T1000 (cell line): ENCODE data around the gene PSME3IP1.
"Not testable (repeated sequence)": the region's sequence is repeated elsewhere in the genome, so short reads cannot be mapped to it uniquely, and the experiment has no call there.

ENCODE experiments used
- DNase-seq: peaks from one replicate; lab custom pipeline; 2025; ENCODE audit warnings: mixed read lengths; lab: John Stamatoyannopoulos, UW

Gene PSME3IP1

DNA sequence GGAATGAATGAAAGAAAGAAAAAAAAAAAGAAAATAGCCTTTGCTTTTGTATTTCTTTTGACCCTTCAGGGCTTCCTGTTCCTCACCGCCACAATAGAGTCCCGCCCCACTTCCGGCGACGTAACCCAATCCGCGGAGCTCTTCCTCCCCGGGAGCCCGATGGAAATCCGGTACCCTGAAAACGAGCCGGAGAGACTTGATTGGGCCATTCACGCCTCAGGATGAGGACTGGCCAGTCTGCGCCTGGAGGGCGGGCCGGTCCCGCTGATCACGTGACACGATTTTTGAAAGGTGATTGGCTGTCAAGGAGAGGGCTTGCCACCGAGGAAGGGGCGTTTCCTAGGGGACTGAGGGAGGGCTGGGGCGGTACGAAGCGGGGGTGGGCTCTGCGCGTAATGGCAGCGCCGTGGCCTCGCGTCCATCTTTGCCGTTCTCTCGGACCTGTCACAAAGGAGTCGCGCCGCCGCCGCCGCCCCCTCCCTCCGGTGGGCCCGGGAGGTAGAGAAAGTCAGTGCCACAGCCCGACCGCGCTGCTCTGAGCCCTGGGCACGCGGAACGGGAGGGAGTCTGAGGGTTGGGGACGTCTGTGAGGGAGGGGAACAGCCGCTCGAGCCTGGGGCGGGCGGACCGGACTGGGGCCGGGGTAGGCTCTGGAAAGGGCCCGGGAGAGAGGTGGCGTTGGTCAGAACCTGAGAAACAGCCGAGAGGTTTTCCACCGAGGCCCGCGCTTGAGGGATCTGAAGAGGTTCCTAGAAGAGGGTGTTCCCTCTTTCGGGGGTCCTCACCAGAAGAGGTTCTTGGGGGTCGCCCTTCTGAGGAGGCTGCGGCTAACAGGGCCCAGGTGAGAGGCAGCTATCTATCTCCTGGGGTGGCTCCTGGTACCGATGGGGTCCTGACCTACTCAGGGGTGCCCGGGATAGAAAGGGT lies at the start of gene PSME3IP1, which contains the start of gene RSPRY1:
TSS of gene PSME3IP1 (minus strand) at position 95 of the 927 bp plus-strand sequence. CDS start 12,185 bp downstream, outside the sequence.
TSS of gene RSPRY1 (plus strand) at position 385 of the 927 bp plus-strand sequence. CDS start 18,330 bp downstream, outside the sequence.
- peak; percentile 96 for DNase-seq

- DNase-seq = peak; percentile 52
Observed at GRCh38 chr16:57235128-57236021, 49.5 kb upstream of the PSME3IP1 start.

DNA sequence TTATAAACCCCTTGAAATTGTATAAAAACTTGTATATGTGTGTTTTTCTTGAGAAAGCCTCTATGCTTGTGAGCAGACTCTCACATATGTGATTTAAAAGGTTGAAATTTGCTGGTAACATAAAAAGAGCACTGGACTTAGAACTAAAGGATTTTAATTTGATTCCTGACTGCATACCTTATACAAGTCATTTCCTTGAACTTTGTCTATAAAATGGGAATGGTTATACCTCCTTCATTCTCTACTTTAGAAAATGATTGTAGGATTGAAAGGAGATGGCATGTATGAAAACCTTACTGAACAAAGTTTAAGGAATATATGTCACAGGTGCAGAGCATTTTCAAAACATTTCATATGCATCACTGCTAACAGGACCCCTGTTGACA lies 48.9 kb upstream of the PSME3IP1 start:
- DNase-seq = no peak

DNA sequence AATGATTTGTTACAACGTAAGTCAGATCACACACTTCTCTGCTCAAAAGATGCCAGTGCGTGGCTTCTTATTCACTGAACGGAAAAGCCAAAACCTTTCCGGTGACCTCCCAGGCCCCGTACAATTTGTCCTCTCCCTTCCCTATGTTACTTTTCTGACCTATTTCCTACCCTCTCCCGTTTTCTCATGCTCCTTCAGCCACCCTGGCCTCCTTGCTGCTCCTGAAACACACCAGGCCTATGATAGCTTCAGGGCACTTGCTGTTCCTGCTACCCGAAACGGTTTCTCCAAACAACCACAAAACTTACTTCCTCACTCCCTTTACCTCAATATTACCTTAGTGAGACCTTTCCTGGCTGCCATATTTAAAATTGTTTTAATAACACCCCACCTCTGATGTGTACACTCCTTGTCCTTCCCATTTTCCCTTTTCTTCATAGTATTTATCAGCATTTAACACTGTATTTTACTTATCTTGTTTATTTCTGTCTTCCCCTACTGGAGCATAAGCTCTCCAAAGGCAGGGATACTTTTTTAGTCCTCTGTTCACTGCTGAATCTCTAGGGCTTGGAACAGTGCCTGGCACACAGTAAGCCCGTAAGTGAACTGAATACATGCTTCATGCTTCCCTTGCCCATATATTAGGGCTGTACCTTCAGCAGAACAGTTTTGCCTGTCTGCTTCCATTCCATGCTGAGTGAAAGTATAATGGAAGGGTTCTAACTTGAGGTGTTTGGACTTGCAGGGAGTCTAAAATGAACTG lies 48.3 kb upstream of the PSME3IP1 start:
- DNase-seq = no peak

- no peak for DNase-seq
Observed at GRCh38 chr16:57231821-57232350, 46.0 kb upstream of the PSME3IP1 start.

- DNase-seq = no peak
Observed at GRCh38 chr16:57229079-57229478, 43.2 kb upstream of the PSME3IP1 start.

- DNase-seq = no peak
Observed at GRCh38 chr16:57226701-57227621, 41.1 kb upstream of the PSME3IP1 start.

GRCh38 chr16:57225978-57226377 lies 40.1 kb upstream of the PSME3IP1 start:
- no peak for DNase-seq

DNA sequence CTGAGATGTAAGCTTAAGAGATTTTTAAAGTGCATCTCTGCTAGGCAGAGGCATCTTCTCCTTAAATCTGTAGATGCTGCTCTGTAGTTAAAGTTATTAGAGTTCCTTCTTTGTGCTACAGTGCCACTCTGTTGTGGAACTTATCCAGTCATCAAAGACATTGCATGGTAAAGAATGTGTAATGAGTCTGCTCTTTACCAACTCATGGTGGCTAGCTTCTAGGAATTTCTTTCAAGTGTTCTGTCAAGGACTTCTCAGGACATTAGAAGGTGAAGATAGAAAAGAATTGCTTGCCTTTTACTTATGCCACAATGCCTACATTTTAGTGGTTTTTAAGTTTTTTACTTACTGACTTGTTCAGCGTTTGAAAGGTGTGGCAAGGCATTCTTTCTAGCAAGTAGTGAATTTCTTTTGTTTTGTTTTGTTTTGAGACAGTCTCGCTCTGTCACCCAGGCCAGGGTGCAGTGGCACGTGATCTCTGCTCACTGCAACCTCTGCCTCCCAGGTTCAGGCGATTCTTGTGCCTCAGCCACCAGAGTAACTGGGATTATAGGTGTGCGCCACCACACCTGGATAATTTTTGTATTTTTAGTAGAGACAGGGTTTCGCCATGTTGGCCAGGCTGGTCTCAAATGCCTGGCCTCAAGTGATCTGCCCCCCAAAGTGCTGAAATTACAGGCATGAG lies 39.0 kb upstream of the PSME3IP1 start:
- DNase-seq = no peak

GRCh38 chr16:57223057-57223456 lies 37.2 kb upstream of the PSME3IP1 start:
- DNase-seq = no peak

- DNase-seq = no peak
Observed at GRCh38 chr16:57216968-57217367, 31.1 kb upstream of the PSME3IP1 start.

DNA sequence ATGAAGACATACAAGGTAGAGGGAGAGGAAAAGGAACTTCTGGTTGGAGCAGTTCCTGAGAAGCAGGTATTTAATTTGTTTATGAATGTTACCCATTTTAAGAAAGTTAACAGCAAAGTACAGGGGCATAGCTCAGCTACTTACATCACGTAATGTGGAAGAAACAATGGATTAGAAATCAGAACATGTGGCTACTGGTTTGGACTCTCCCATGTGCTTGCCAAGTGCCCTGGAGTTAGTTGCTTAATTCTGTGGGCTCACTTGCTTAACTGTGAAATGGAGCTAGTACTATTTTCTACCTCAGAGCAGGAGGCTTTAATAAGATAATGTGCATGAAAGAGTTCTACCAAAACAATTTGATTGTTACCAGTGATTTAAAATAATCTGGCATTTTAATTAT lies 27.6 kb upstream of the PSME3IP1 start:
- DNase-seq = no peak

- no peak for DNase-seq
Observed at GRCh38 chr16:57209780-57210179, 23.9 kb upstream of the PSME3IP1 start.

DNA sequence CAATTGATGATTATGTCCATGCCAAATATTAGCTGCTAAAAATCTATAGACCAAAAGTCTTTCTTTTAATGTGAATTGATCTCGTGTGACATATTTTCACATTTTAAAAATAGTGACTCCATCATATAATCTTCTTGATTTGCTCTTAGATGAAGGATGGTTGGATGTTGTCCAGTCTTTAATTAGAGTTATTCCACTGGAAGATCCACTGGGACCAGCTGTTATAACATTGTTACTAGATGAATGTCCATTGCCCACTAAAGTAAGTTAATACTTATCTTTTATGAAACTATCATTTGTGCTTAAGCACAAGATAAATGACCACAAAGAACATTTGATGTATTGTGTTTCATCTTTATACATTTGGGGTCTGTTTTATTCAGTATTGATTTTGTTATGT lies 23.1 kb upstream of the PSME3IP1 start:
- DNase-seq = no peak

DNA sequence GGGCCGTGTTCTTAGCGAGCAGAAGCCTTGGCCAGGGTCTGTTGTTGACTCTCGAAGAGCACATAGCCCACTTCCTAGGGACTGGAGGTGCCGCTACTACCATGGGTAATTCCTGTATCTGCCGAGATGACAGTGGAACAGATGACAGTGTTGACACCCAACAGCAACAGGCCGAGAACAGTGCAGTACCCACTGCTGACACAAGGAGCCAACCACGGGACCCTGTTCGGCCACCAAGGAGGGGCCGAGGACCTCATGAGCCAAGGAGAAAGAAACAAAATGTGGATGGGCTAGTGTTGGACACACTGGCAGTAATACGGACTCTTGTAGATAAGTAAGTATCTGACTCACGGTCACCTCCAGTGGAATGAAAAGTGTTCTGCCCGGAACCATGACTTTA lies 18.8 kb upstream of the PSME3IP1 start:
- no peak for DNase-seq

DNA sequence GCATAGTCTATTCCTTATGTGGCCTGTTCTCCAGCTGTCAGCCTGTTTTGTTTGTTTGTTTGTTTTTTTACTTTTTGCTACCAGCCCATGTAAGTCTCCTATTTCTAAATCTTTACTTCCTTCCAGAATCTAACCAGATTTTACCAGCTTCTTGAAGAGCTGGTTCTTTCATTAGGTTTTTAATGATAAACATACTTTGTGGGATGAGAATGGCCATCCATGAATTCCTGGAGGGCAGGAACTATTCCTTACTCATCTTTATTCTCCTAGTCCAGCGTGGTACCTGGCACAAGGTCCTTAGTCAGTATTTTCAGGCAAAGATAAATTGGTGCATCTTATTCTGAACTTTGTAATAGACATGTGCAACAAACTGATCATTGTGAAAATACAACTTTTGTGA lies 17.6 kb upstream of the PSME3IP1 start:
- no peak for DNase-seq

DNA sequence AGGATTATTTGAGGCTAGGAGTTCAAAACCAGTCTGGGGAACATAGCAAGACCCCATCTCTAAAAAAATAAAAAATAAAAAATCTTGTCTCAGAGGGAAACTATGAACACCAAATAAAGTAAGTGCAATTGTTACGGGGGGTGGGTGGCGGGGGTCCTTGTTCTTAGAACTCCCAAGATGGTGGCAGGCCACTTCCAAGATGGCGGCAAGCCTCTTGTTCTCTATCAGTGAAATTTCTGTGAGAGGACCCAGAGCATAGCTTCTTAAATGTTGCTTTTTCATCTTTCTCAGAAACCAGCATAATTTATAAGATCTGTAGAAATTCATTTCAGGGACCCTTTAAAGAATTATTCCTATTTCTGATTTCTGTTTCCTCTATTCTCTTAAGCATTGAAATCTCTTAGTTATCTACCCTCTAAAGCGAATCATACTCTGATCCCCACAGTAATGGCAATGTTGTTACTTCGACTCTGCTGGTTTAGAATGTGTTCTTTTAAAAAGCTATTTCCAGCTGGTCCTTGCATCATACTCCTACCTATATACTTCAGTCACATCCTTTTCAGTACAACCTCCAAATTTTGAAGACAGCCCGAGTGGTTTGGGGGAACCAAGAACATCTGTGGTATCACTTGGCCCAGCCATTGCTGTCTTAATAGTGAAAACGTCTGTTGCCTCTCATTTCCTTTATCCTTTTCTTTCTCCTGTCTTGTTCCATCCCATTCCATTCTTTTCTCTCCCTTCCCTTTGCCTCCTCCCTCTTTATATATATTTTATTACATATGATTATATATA lies 16.5 kb upstream of the PSME3IP1 start:
- DNase-seq = no peak

GRCh38 chr16:57200926-57201325 lies 15.1 kb upstream of the PSME3IP1 start:
- not testable (repeated sequence) for DNase-seq

- DNase-seq = not testable (repeated sequence)
Observed at GRCh38 chr16:57200321-57200720, 14.5 kb upstream of the PSME3IP1 start.
